ENCODE measurements around the gene SORCS3.

The SORCS3 gene

GRCh38 chr10:104780165-104780564, 139.1 kb downstream of the SORCS3 start:
- no peak for DNase-seq

- DNase-seq, result no peak
Measured at GRCh38 chr10:104780946-104781595, 140.0 kb downstream of the SORCS3 start.

- DNase-seq, result no peak
Measured at GRCh38 chr10:104784452-104784851, 143.4 kb downstream of the SORCS3 start.

- no peak for DNase-seq
Measured at GRCh38 chr10:104791471-104791870, 150.4 kb downstream of the SORCS3 start.

- DNase-seq, result no peak
Measured at GRCh38 chr10:104795411-104795810, 154.3 kb downstream of the SORCS3 start.

GRCh38 chr10:104796823-104797222, 155.7 kb downstream of the SORCS3 start:
- DNase-seq, result no peak

- no peak for DNase-seq
Measured at GRCh38 chr10:104802941-104803340, 161.9 kb downstream of the SORCS3 start.

GRCh38 chr10:104804880-104805279, 163.8 kb downstream of the SORCS3 start:
- DNase-seq, result no peak

GRCh38 chr10:104806801-104807200, 165.7 kb downstream of the SORCS3 start:
- DNase-seq, result no peak

- no peak for DNase-seq
Measured at GRCh38 chr10:104807581-104808310, 166.7 kb downstream of the SORCS3 start.

GRCh38 chr10:104809288-104810090, 168.4 kb downstream of the SORCS3 start:
- DNase-seq, result peak; percentile 83

GRCh38 chr10:104811166-104811565, 170.1 kb downstream of the SORCS3 start:
- no peak for DNase-seq

GRCh38 chr10:104816501-104816900, 175.4 kb downstream of the SORCS3 start:
- no peak for DNase-seq

GRCh38 chr10:104819731-104820130, 178.6 kb downstream of the SORCS3 start:
- no peak for DNase-seq

- no peak for DNase-seq
Measured at GRCh38 chr10:104822088-104822487, 181.0 kb downstream of the SORCS3 start.

GRCh38 chr10:104824380-104825006, 183.4 kb downstream of the SORCS3 start:
- DNase-seq, result no peak

- DNase-seq, result no peak
Measured at GRCh38 chr10:104831272-104831671, 190.2 kb downstream of the SORCS3 start.

- DNase-seq, result no peak
Measured at GRCh38 chr10:104834580-104834979, 193.5 kb downstream of the SORCS3 start.

GRCh38 chr10:104835422-104835821, 194.3 kb downstream of the SORCS3 start:
- DNase-seq, result peak; percentile 64

- no peak for DNase-seq
Measured at GRCh38 chr10:104842704-104843103, 201.6 kb downstream of the SORCS3 start.

- DNase-seq, result no peak
Measured at GRCh38 chr10:104844073-104844472, 203.0 kb downstream of the SORCS3 start.

GRCh38 chr10:104850023-104850422, 208.9 kb downstream of the SORCS3 start:
- DNase-seq, result no peak

GRCh38 chr10:104867966-104868598, 227.0 kb downstream of the SORCS3 start:
- peak; percentile 13 for DNase-seq

Data from NCI-H1436 (cell line).